Stimulated activated CD4-positive, alpha-beta T cell treated with anti-CD3 and anti-CD28 coated beads, Interleukin-1b, Interleukin-23, amount 100 ng/mL, for 48 hours (primary cell): ENCODE measurements around the gene MICU1.
A peak's percentile ranks its signal among the peaks of the same experiment; 100 is the strongest.
"Not testable (repeated sequence)": the region's sequence is repeated elsewhere in the genome, so short reads cannot be mapped to it uniquely, and the experiment has no call there.

Experiments used
- DNase-seq: peaks from one replicate; pipeline ENCODE4 v3.0.0-alpha.2; 2020

Gene MICU1

GRCh38 chr10:72625608-72626443 is at the start of gene MICU1:
Gene MICU1, minus strand, starts transcription at chr10:72626079. Its CDS starts 59,286 bp downstream, at chr10:72566793.
- peak; percentile 95 for DNase-seq

GRCh38 chr10:72674174-72674573 is 48.3 kb upstream of the MICU1 start:
- DNase-seq: not testable (repeated sequence)

GRCh38 chr10:72673280-72673679 is 47.4 kb upstream of the MICU1 start:
- no peak for DNase-seq

- DNase-seq: no peak
Observed at GRCh38 chr10:72667207-72667864, 41.5 kb upstream of the MICU1 start.

- no peak for DNase-seq
Observed at GRCh38 chr10:72665925-72666324, 40.0 kb upstream of the MICU1 start.

- no peak for DNase-seq
Observed at GRCh38 chr10:72663971-72664370, 38.1 kb upstream of the MICU1 start.

GRCh38 chr10:72661431-72661830 is 35.6 kb upstream of the MICU1 start:
- DNase-seq: no peak

- DNase-seq: no peak
Observed at GRCh38 chr10:72660220-72660619, 34.3 kb upstream of the MICU1 start.

- no peak for DNase-seq
Observed at GRCh38 chr10:72659694-72660093, 33.8 kb upstream of the MICU1 start.

- DNase-seq: no peak
Observed at GRCh38 chr10:72658696-72659400, 33.0 kb upstream of the MICU1 start.

GRCh38 chr10:72654720-72655119 is 28.8 kb upstream of the MICU1 start:
- DNase-seq: no peak

- DNase-seq: no peak
Observed at GRCh38 chr10:72653383-72654096, 27.7 kb upstream of the MICU1 start.

GRCh38 chr10:72649291-72649690 is 23.4 kb upstream of the MICU1 start:
- DNase-seq: no peak

GRCh38 chr10:72648301-72648700 is 22.4 kb upstream of the MICU1 start:
- DNase-seq: no peak

- not testable (repeated sequence) for DNase-seq
Observed at GRCh38 chr10:72646971-72647370, 21.1 kb upstream of the MICU1 start.

GRCh38 chr10:72645263-72645858 is 19.5 kb upstream of the MICU1 start:
- no peak for DNase-seq

GRCh38 chr10:72642318-72642717 is 16.4 kb upstream of the MICU1 start:
- DNase-seq: no peak

GRCh38 chr10:72639441-72639873 is 13.6 kb upstream of the MICU1 start:
- DNase-seq: no peak

- no peak for DNase-seq
Observed at GRCh38 chr10:72638586-72639440, 12.9 kb upstream of the MICU1 start.

- DNase-seq: peak; percentile 57
Observed at GRCh38 chr10:72637398-72637857, 11.5 kb upstream of the MICU1 start.

GRCh38 chr10:72630144-72630543 is 4.3 kb upstream of the MICU1 start:
- no peak for DNase-seq

GRCh38 chr10:72626444-72626754 is 520 bp upstream of the MICU1 start:
- no peak for DNase-seq
